Measurements from ENCODE around the gene CNTNAP2. TPM values are rescaled to one million over a fixed set of nuclear protein-coding genes. Genes with fewer than 3 reads are reported as not detected.

The CNTNAP2 gene
- total and polyA plus RNA-seq, 2 of the 8 experiments (the other 6 are each of a cell fraction or from before 2014, with no cell fraction given): 27.9 to 71.0 TPM

- Histone ChIP-seq H4K8ac (ENCODE audit: extremely low read depth, insufficient read depth, low read length) (no peak overlapping the region), H2BK5ac (ENCODE audit: low read depth, low read length) (no peak overlapping the region), H2AK5ac (ENCODE audit: low read depth, low read length) (no peak overlapping the region), H2AFZ (ENCODE audit: low read length) (no peak overlapping the region), H2BK12ac (ENCODE audit: low read depth, low read length) (no peak overlapping the region), H3K56ac (replicated peaks; ENCODE audit: insufficient read length, low read depth, low read length) (no peak overlapping the region), H3K9ac (replicated peaks in 1 of 4; ENCODE audit: extremely low read depth in 1 of 4, low read depth in 3 of 4, low read length in 3 of 4) (no peak overlapping the region), H3K4me3 (ENCODE audit: extremely low read depth in 1 of 4, insufficient read depth in 2 of 4, low read depth in 3 of 4, low read length in 4 of 4) (no peak overlapping the region), H3K36me3 (ENCODE audit: control insufficient read depth in 2 of 4, insufficient read depth in 4 of 4, low read length in 3 of 4) (no peaks in the 10 kb centered on the region), H2BK20ac (ENCODE audit: low read length) (no peak overlapping the region), H4K20me1 (replicated peaks in 1 of 2; ENCODE audit: control insufficient read depth in 1 of 2, insufficient read depth in 2 of 2, low read length in 2 of 2) (no peaks in the 10 kb centered on the region), H3K79me1 (ENCODE audit: low read depth, low read length) (no peaks in the 10 kb centered on the region), H2BK15ac (ENCODE audit: low read length) (no peak overlapping the region), H3K4ac (replicated peaks; ENCODE audit: insufficient read length, low read depth, low read length) (no peak overlapping the region), H3K27me3 (replicated peaks in 1 of 4; ENCODE audit: control insufficient read depth in 3 of 4, extremely low read depth in 1 of 4, insufficient read depth in 3 of 4, low read length in 3 of 4) (no peaks in the 10 kb centered on the region), H4K91ac (replicated peaks; ENCODE audit: insufficient read length, low read length) (no peak overlapping the region), H4K5ac (ENCODE audit: insufficient read length, low read depth, low read length) (no peak overlapping the region), H3K23ac (ENCODE audit: insufficient read length) (no peak overlapping the region), H3K4me1 (replicated peaks in 1 of 4; ENCODE audit: control insufficient read depth in 3 of 4, insufficient read depth in 4 of 4, low read length in 3 of 4) (no peaks in the 10 kb centered on the region), H2BK120ac (replicated peaks; ENCODE audit: low read depth, low read length) (no peak overlapping the region), H3K9me3 (ENCODE audit: insufficient read depth in 2 of 2, low read depth in 1 of 2, low read length in 1 of 2) (no peaks in the 10 kb centered on the region; a peak in 1 of 4 replicates), H3K14ac (ENCODE audit: insufficient read length) (no peak overlapping the region), H3K79me2 (ENCODE audit: control insufficient read depth in 1 of 2, insufficient read depth in 2 of 2, low read length in 2 of 2) (no peaks in the 10 kb centered on the region), H3K4me2 (ENCODE audit: insufficient read depth in 1 of 2, low read depth in 2 of 2, low read length in 2 of 2) (no peak overlapping the region), H3K23me2 (ENCODE audit: low read depth, low read length) (no peaks in the 10 kb centered on the region), H3K18ac (ENCODE audit: extremely low read depth, low read length) (no peak overlapping the region), H3K27ac (ENCODE audit: low read depth, low read length) (no peak overlapping the region)
- no peak for TF ChIP-seq CHD2 (IDR thresholded peaks at IDR 0.05; ENCODE audit: low read length)
- TF ChIP-seq GTF2F1 (IDR thresholded peaks at IDR 0.05; ENCODE audit: borderline replicate concordance, low read depth, low read length): no peak
- no peak for TF ChIP-seq SP1 (IDR thresholded peaks at IDR 0.05; ENCODE audit: low read depth, low read length)
- no peak for TF ChIP-seq SIN3A (conservative IDR thresholded peaks at IDR 0.05 in 1 of 2, IDR thresholded peaks at IDR 0.05 in 1 of 2; ENCODE audit: low read depth in 1 of 2, low read length in 2 of 2)
- TF ChIP-seq MAFK (IDR thresholded peaks at IDR 0.05; ENCODE audit: low read depth, low read length): no peak
- TF ChIP-seq CTCF (IDR thresholded peaks at IDR 0.05; ENCODE audit: control extremely low read depth in 1 of 3, insufficient read depth in 1 of 3, low read depth in 1 of 3, low read length in 3 of 3): no peak
- no peak for TF ChIP-seq HDAC6 (IDR thresholded peaks at IDR 0.05; ENCODE audit: low read depth, low read length)
- no peak for DNase-seq (ENCODE audit: low read depth in 1 of 2, low spot score in 2 of 2)
- CTCF ChIA-PET (ENCODE audit: partially characterized antibody): no interaction called here
- POLR2A ChIA-PET (ENCODE audit: partially characterized antibody): no interaction called here
- no peak for FAIRE-seq
- 95% methylated on average over 1 of the region's 1 CpG; no CpG with 5 or more reads in 1 of the 2 experiments for WGBS, 2 experiments (ENCODE audit: extremely low coverage in 1 of 2, insufficient coverage in 1 of 2, insufficient read length in 1 of 2, insufficient replicate concordance in 2 of 2, low coverage in 1 of 2, low lambda C conversion rate in 2 of 2, missing lambda C conversion rate in 1 of 2)
Measured at GRCh38 chr7:146993764-146994163, 877.2 kb downstream of the CNTNAP2 start.
